ENCODE measurements around the gene NCR2.

NCR2 gene

GRCh38 chr6:41396335-41396734 is 60.9 kb downstream of the NCR2 start:
- H3K4me1 ChIP-seq (ENCODE audit: insufficient read depth, low read length, severe bottlenecking): no peaks in the 10 kb centered on the region
- H3F3A ChIP-seq (ENCODE audit: insufficient read depth, low read length): no peaks in the 10 kb centered on the region
- TF ChIP-seq CTCF (IDR thresholded peaks at IDR 0.05; ENCODE audit: low read length): no peak
- no peak for TF ChIP-seq EZH2 (IDR thresholded peaks at IDR 0.05; ENCODE audit: borderline replicate concordance, low read length)
- no peak overlapping the region for H3K4me3 ChIP-seq (ENCODE audit: low read depth, low read length, poor library complexity, severe bottlenecking)
- no peak overlapping the region for H3K27ac ChIP-seq (ENCODE audit: low read depth, low read length, poor library complexity, severe bottlenecking)
- no peaks in the 10 kb centered on the region for H3K27me3 ChIP-seq (ENCODE audit: insufficient read depth, low read length)
- H3K4me2 ChIP-seq (ENCODE audit: low read length): no peak overlapping the region
- no peak overlapping the region for H3K9ac ChIP-seq (ENCODE audit: low read length)
- H3K9me3 ChIP-seq (ENCODE audit: low read length): peaks cover 9% of the 10 kb centered on the region
- H3K9me2 ChIP-seq (ENCODE audit: low read depth, low read length): no peaks in the 10 kb centered on the region
- no peaks in the 10 kb centered on the region for H3K79me2 ChIP-seq (ENCODE audit: insufficient read depth, low read length)
- no peak overlapping the region for H2AFZ ChIP-seq (ENCODE audit: low read length)
- no peaks in the 10 kb centered on the region for H4K20me1 ChIP-seq (ENCODE audit: insufficient read depth, low read length)
- H3K36me3 ChIP-seq (ENCODE audit: insufficient read depth, low read length): no peaks in the 10 kb centered on the region; the same call in 1 of the 2 replicates

DNA sequence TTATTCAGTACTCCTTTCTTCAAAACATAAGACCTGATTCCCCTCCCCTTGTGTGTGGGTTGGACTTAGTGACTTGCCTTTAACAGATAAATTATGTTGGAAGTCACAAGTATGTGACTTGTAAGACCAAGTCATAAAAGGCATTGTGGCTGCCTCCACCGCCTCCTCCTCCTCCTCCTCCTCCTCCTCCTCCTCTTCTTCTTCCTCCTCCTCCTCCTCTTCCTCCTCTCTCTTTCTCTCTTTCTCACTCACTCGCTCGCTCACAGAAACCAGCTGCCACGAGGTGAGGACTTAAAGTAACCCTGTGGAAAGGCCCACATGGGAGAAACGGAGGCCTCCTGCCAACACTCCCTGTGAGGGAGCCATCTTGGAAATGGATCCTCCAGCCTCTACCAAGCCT is 64.0 kb downstream of the NCR2 start:
- Histone ChIP-seq H3K4me2 (ENCODE audit: low read length) (no peak overlapping the region), H3K79me2 (ENCODE audit: insufficient read depth, low read length) (no peaks in the 10 kb centered on the region), H3K4me3 (ENCODE audit: low read depth, low read length, poor library complexity, severe bottlenecking) (no peak overlapping the region), H3K27ac (ENCODE audit: low read depth, low read length, poor library complexity, severe bottlenecking) (no peak overlapping the region), H3K9me2 (ENCODE audit: low read depth, low read length) (no peaks in the 10 kb centered on the region), H3K9me3 (ENCODE audit: low read length) (peaks cover 3% of the 10 kb centered on the region), H3K9ac (ENCODE audit: low read length) (no peak overlapping the region), H3F3A (ENCODE audit: insufficient read depth, low read length) (no peaks in the 10 kb centered on the region), H2AFZ (ENCODE audit: low read length) (no peak overlapping the region), H3K4me1 (ENCODE audit: insufficient read depth, low read length, severe bottlenecking) (no peaks in the 10 kb centered on the region), H4K20me1 (ENCODE audit: insufficient read depth, low read length) (no peaks in the 10 kb centered on the region), H3K27me3 (ENCODE audit: insufficient read depth, low read length) (no peaks in the 10 kb centered on the region), H3K36me3 (ENCODE audit: insufficient read depth, low read length) (no peaks in the 10 kb centered on the region; the same call in 1 of the 2 replicates)
- no peak for TF ChIP-seq CTCF (IDR thresholded peaks at IDR 0.05; ENCODE audit: low read length)
- no peak for TF ChIP-seq EZH2 (IDR thresholded peaks at IDR 0.05; ENCODE audit: borderline replicate concordance, low read length)
